ENCODE data around the gene BSG. TPM values are rescaled to one million over a fixed set of nuclear protein-coding genes. Genes with fewer than 3 reads are reported as not detected.

Gene BSG
- total and polyA plus RNA-seq, 9 of the 15 experiments (the other 6 are each of a cell fraction or from before 2014, with no cell fraction given): 4.6 to 495 (median 187) TPM

DNA sequence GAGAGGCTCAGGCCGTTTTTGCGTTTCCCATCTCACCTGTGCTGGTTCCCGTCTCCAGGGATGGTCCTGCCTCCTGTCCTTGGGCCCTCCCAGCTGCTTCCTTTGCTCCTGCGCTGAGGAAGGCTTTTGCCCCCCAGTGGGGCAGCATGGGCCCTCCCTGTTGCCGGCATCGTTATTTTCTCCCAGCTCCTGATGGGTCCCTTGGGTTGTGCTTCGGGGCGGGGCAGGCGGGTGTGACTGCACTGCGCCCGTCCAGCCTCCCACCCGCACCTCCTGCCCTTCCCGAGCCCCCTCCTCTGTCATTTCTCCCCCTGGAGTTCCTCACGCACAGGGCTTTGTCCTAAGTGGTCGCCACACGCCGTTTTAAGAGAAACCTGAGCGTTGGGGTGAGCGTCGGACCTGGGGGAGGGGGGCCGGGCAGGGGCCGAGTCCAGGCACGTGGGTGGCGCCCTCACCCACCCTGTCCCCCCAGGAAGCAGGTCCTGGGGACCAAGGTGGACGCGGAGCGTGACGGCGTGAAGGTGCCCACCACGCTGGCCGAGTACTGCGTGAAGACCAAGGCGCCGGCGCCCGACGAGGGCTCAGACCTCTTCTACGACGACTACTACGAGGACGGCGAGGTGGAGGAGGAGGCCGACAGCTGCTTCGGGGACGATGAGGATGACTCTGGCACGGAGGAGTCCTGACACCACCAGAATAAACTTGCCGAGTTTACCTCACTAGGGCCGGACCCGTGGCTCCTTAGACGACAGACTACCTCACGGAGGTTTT is 31.3 kb upstream of the BSG start (continued):
- TF ChIP-seq, protein P1, sequence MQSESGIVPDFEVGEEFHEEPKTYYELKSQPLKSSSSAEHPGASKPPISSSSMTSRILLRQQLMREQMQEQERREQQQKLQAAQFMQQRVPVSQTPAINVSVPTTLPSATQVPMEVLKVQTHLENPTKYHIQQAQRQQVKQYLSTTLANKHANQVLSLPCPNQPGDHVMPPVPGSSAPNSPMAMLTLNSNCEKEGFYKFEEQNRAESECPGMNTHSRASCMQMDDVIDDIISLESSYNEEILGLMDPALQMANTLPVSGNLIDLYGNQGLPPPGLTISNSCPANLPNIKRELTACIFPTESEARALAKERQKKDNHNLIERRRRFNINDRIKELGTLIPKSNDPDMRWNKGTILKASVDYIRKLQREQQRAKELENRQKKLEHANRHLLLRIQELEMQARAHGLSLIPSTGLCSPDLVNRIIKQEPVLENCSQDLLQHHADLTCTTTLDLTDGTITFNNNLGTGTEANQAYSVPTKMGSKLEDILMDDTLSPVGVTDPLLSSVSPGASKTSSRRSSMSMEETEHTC (IDR thresholded peaks at IDR 0.05): no peak
- TF ChIP-seq ZBTB7A (IDR thresholded peaks at IDR 0.05; ENCODE audit: borderline replicate concordance, control insufficient read depth, low read depth, low read length): no peak
- TF ChIP-seq RBFOX2 (IDR thresholded peaks at IDR 0.05; ENCODE audit: low read depth, low read length): peak; percentile 50

DNA sequence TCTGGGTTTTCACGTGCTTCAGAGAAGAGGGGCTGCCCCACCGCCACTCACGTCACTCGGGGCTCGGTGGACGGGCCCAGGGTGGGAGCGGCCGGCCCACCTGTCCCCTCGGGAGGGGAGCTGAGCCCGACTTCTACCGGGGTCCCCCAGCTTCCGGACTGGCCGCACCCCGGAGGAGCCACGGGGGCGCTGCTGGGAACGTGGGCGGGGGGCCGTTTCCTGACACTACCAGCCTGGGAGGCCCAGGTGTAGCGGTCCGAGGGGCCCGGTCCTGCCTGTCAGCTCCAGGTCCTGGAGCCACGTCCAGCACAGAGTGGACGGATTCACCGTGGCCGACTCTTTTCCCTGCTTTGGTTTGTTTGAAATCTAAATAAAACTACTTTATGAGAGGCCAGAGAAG is 30.7 kb upstream of the BSG start:
- H2AFZ ChIP-seq (ENCODE audit: low read depth, low read length): no peak overlapping the region

More for the DNA sequence above, 30.7 kb upstream of the BSG start:
- 92% methylated on average over 15 of the region's 26 CpGs for WGBS (ENCODE audit: insufficient coverage, low coverage, missing lambda C conversion rate)
- Histone ChIP-seq H3K9me1 (ENCODE audit: control insufficient read depth, insufficient read depth, low read length) (no peaks in the 10 kb centered on the region), H3K4me1 (replicated peaks in 1 of 2; ENCODE audit: control insufficient read depth in 2 of 2, insufficient read depth in 2 of 2, low read length in 2 of 2) (peaks cover 8 to 46% of the 10 kb centered on the region in 2 experiments), H3K4me2 (ENCODE audit: insufficient read depth, low read length) (no peak overlapping the region), H3K4me3 (no peak overlapping the region), H3K9ac (ENCODE audit: insufficient read depth in 1 of 2, low read depth in 2 of 2, low read length in 2 of 2) (no peak overlapping the region), H3K79me2 (ENCODE audit: control insufficient read depth, insufficient read depth, low read length) (no peaks in the 10 kb centered on the region; the same call in 2 of the 3 replicates), H3K9me3 (replicated peaks; ENCODE audit: control insufficient read depth, insufficient read depth, low read depth, low read length) (no peaks in the 10 kb centered on the region), H4K20me1 (replicated peaks; ENCODE audit: control insufficient read depth, insufficient read depth, low read length) (no peaks in the 10 kb centered on the region; the same call in 1 of the 2 replicates), H3K27me3 (ENCODE audit: control insufficient read depth in 2 of 2, insufficient read depth in 2 of 2, low read length in 2 of 2) (no peaks in the 10 kb centered on the region), H3K27ac (ENCODE audit: extremely low read depth, low read depth, low read length) (no peak overlapping the region), H3K36me3 (ENCODE audit: control insufficient read depth, insufficient read depth, low read length) (peaks cover 49% of the 10 kb centered on the region; the same call in 2 of the 3 replicates)
- POLR2A ChIA-PET: interaction anchor here (0.6 to 1.5 kb wide), 6 partner anchors 9 to 33 kb away, joined by 3 to 12 read pairs (median 4); partner anchors contain the start of gene CDC34
- CTCF ChIA-PET (ENCODE audit: low intra/inter-chr PET ratio): no interaction called here
- ATAC-seq (no peak), FAIRE-seq (no peak), DNase-seq (ENCODE audit: extremely low read depth in 1 of 4, low spot score in 3 of 4) (no peak)
- TSS peak; percentile 59 for BruUV-seq (replicated peaks)
- peak; percentile 30; the same call in 1 of the 2 replicates for TF ChIP-seq RBFOX2 (IDR thresholded peaks at IDR 0.05; ENCODE audit: low read depth, low read length)
- no peak for TF ChIP-seq RBM39 (optimal IDR thresholded peaks at IDR 0.05; ENCODE audit: low read depth, low read length)
- in situ Hi-C loops (cut with MboI) (no loop called here), intact Hi-C loops (cut with micrococcal nuclease) (no loop called here)
